ENCODE data around the gene GPN2.
"Not testable (repeated sequence)": the region's sequence is repeated elsewhere in the genome, so short reads cannot be mapped to it uniquely, and the experiment has no call there.

Gene GPN2

GRCh38 chr1:26852701-26853100 is 37.4 kb downstream of the GPN2 start:
- no peak for TF ChIP-seq PAX5 (IDR thresholded peaks at IDR 0.05; ENCODE audit: insufficient read depth, low read length, severe bottlenecking)
- TF ChIP-seq POLR2A (IDR thresholded peaks at IDR 0.05; ENCODE audit: low read depth, low read length): no peak
- no peak for TF ChIP-seq POLR2AphosphoS5 (IDR thresholded peaks at IDR 0.05; ENCODE audit: low read depth, low read length)
- TF ChIP-seq SPI1 (IDR thresholded peaks at IDR 0.05; ENCODE audit: low read depth, low read length): no peak
- no peak for TF ChIP-seq TAF1 (IDR thresholded peaks at IDR 0.05; ENCODE audit: low read depth, low read length)
- TF ChIP-seq POU2F2 (IDR thresholded peaks at IDR 0.05; ENCODE audit: low read depth, low read length): no peak
- DNase-seq (ENCODE audit: insufficient read length, low spot score) (no peak), FAIRE-seq (no peak)

GRCh38 chr1:26851106-26851684 is 38.9 kb downstream of the GPN2 start:
- FAIRE-seq: no peak
- TF ChIP-seq POU2F2 (IDR thresholded peaks at IDR 0.05; ENCODE audit: low read depth, low read length) (no peak), PAX5 (IDR thresholded peaks at IDR 0.05; ENCODE audit: insufficient read depth, low read length, severe bottlenecking) (no peak), POLR2AphosphoS5 (IDR thresholded peaks at IDR 0.05; ENCODE audit: low read depth, low read length) (no peak), SPI1 (IDR thresholded peaks at IDR 0.05; ENCODE audit: low read depth, low read length) (no peak), TAF1 (IDR thresholded peaks at IDR 0.05; ENCODE audit: low read depth, low read length) (no peak), POLR2A (IDR thresholded peaks at IDR 0.05; ENCODE audit: low read depth, low read length) (no peak)
- no peak for DNase-seq (ENCODE audit: insufficient read length, low spot score)

GRCh38 chr1:26848941-26849774 is 40.9 kb downstream of the GPN2 start:
- TF ChIP-seq POLR2AphosphoS5 (IDR thresholded peaks at IDR 0.05; ENCODE audit: low read depth, low read length): no peak
- no peak for TF ChIP-seq SPI1 (IDR thresholded peaks at IDR 0.05; ENCODE audit: low read depth, low read length)
- no peak for TF ChIP-seq TAF1 (IDR thresholded peaks at IDR 0.05; ENCODE audit: low read depth, low read length)
- no peak for TF ChIP-seq POU2F2 (IDR thresholded peaks at IDR 0.05; ENCODE audit: low read depth, low read length)
- no peak for TF ChIP-seq PAX5 (IDR thresholded peaks at IDR 0.05; ENCODE audit: insufficient read depth, low read length, severe bottlenecking)
- TF ChIP-seq POLR2A (IDR thresholded peaks at IDR 0.05; ENCODE audit: low read depth, low read length): no peak
- FAIRE-seq (no peak), DNase-seq (ENCODE audit: insufficient read length, low spot score) (no peak)

- DNase-seq (ENCODE audit: insufficient read length, low spot score): no peak
- FAIRE-seq: no peak
These were observed 41.6 kb downstream of the GPN2 start for GRCh38 chr1:26848499-26848898.

GRCh38 chr1:26847826-26848225 is 42.3 kb downstream of the GPN2 start:
- DNase-seq (ENCODE audit: insufficient read length, low spot score); FAIRE-seq: not testable (repeated sequence)

More at GRCh38 chr1:26848499-26848898, 41.6 kb downstream of the GPN2 start:
- TF ChIP-seq POU2F2 (IDR thresholded peaks at IDR 0.05; ENCODE audit: low read depth, low read length) (no peak), SPI1 (IDR thresholded peaks at IDR 0.05; ENCODE audit: low read depth, low read length) (no peak), TAF1 (IDR thresholded peaks at IDR 0.05; ENCODE audit: low read depth, low read length) (no peak), POLR2A (IDR thresholded peaks at IDR 0.05; ENCODE audit: low read depth, low read length) (no peak), PAX5 (IDR thresholded peaks at IDR 0.05; ENCODE audit: insufficient read depth, low read length, severe bottlenecking) (no peak), POLR2AphosphoS5 (IDR thresholded peaks at IDR 0.05; ENCODE audit: low read depth, low read length) (no peak)

GRCh38 chr1:26844424-26845196 is 45.5 kb downstream of the GPN2 start:
- TF ChIP-seq PAX5 (IDR thresholded peaks at IDR 0.05; ENCODE audit: insufficient read depth, low read length, severe bottlenecking) (no peak), POLR2AphosphoS5 (IDR thresholded peaks at IDR 0.05; ENCODE audit: low read depth, low read length) (no peak), SPI1 (IDR thresholded peaks at IDR 0.05; ENCODE audit: low read depth, low read length) (no peak), POU2F2 (IDR thresholded peaks at IDR 0.05; ENCODE audit: low read depth, low read length) (no peak), POLR2A (IDR thresholded peaks at IDR 0.05; ENCODE audit: low read depth, low read length) (no peak), TAF1 (IDR thresholded peaks at IDR 0.05; ENCODE audit: low read depth, low read length) (no peak)
- DNase-seq (ENCODE audit: insufficient read length, low spot score): no peak
- FAIRE-seq: peak; percentile 9

GRCh38 chr1:26839779-26840178 is 50.3 kb downstream of the GPN2 start:
- no peak for FAIRE-seq
- TF ChIP-seq POLR2AphosphoS5 (IDR thresholded peaks at IDR 0.05; ENCODE audit: low read depth, low read length): no peak
- TF ChIP-seq POLR2A (IDR thresholded peaks at IDR 0.05; ENCODE audit: low read depth, low read length): no peak

GRCh38 chr1:26839339-26839722 is 50.8 kb downstream of the GPN2 start:
- FAIRE-seq: no peak
- DNase-seq (ENCODE audit: insufficient read length, low spot score): no peak
- TF ChIP-seq TAF1 (IDR thresholded peaks at IDR 0.05; ENCODE audit: low read depth, low read length): no peak
- TF ChIP-seq PAX5 (IDR thresholded peaks at IDR 0.05; ENCODE audit: insufficient read depth, low read length, severe bottlenecking): no peak
- no peak for TF ChIP-seq POLR2AphosphoS5 (IDR thresholded peaks at IDR 0.05; ENCODE audit: low read depth, low read length)
- no peak for TF ChIP-seq SPI1 (IDR thresholded peaks at IDR 0.05; ENCODE audit: low read depth, low read length)
- TF ChIP-seq POLR2A (IDR thresholded peaks at IDR 0.05; ENCODE audit: low read depth, low read length): no peak
- no peak for TF ChIP-seq POU2F2 (IDR thresholded peaks at IDR 0.05; ENCODE audit: low read depth, low read length)

More at GRCh38 chr1:26839779-26840178, 50.3 kb downstream of the GPN2 start:
- DNase-seq (ENCODE audit: insufficient read length, low spot score): no peak

- FAIRE-seq (peak; percentile 76), DNase-seq (ENCODE audit: insufficient read length, low spot score) (peak; percentile 48)
- no peak for TF ChIP-seq PAX5 (IDR thresholded peaks at IDR 0.05; ENCODE audit: insufficient read depth, low read length, severe bottlenecking)
- peak; percentile 85 for TF ChIP-seq SPI1 (IDR thresholded peaks at IDR 0.05; ENCODE audit: low read depth, low read length)
- no peak for TF ChIP-seq POLR2AphosphoS5 (IDR thresholded peaks at IDR 0.05; ENCODE audit: low read depth, low read length)
- TF ChIP-seq POLR2A (IDR thresholded peaks at IDR 0.05; ENCODE audit: low read depth, low read length): no peak
- no peak for TF ChIP-seq TAF1 (IDR thresholded peaks at IDR 0.05; ENCODE audit: low read depth, low read length)
- TF ChIP-seq POU2F2 (IDR thresholded peaks at IDR 0.05; ENCODE audit: low read depth, low read length): peak; percentile 58; the same call in 1 of the 2 replicates
These were observed 51.4 kb downstream of the GPN2 start for GRCh38 chr1:26838474-26839338.

GRCh38 chr1:26837665-26838064 is 52.4 kb downstream of the GPN2 start:
- DNase-seq (ENCODE audit: insufficient read length, low spot score); FAIRE-seq: not testable (repeated sequence)

Data from GM12891 (cell line).